Activated T-cell treated with anti-CD3 and anti-CD28 coated beads, Interleukin-2, amount 50 U/mL, for 72 hours (primary cell): ENCODE results near the gene DNMT1. TPM values are rescaled to one million over a fixed set of nuclear protein-coding genes. Genes with fewer than 3 reads are reported as not detected.
"Not testable (repeated sequence)": the region's sequence is repeated elsewhere in the genome, so short reads cannot be mapped to it uniquely, and the experiment has no call there.

Experiments used
- ATAC-seq, 2 donors: fragments of 150-1000 bp; cut with Tn5 transposase; replicated peaks in 1 of 2; 2 replicates each; pipeline ENCODE4 v1.10.0; 2021; ENCODE audit warnings: moderate library complexity in 2 of 2, mild to moderate bottlenecking in 1 of 2
- DNase-seq, 2 donors: peaks; one replicate each; pipeline ENCODE4 v3.0.0; 2021 to 2022; ENCODE audit warnings: mixed read lengths in 1 of 2
- H3K27ac Mint-ChIP-seq: one replicate; pipeline ENCODE4 v1.8.0; 2022; ENCODE audit warnings: mild to moderate bottlenecking, moderate library complexity, mixed read lengths
- H3K27me3 Mint-ChIP-seq: one replicate; pipeline ENCODE4 v1.8.0; 2022; ENCODE audit warnings: low read depth, mixed read lengths
- H3K36me3 Mint-ChIP-seq, 2 donors: one replicate each; pipeline ENCODE4 v1.8.0; 2022; ENCODE audit warnings: mixed read lengths in 2 of 2, mild to moderate bottlenecking in 1 of 2; ENCODE audit not compliant: insufficient read depth in 2 of 2
- H3K4me1 Mint-ChIP-seq: one replicate; pipeline ENCODE4 v1.8.0; 2022; ENCODE audit warnings: low read depth, mixed read lengths
- H3K4me3 Mint-ChIP-seq, 2 donors: one replicate each; pipeline ENCODE4 v1.8.0; 2022; ENCODE audit warnings: mild to moderate bottlenecking in 2 of 2, mixed read lengths in 2 of 2, moderate library complexity in 2 of 2
- H3K9me3 Mint-ChIP-seq, 2 donors: one replicate each; pipeline ENCODE4 v1.8.0; 2022; ENCODE audit warnings: mixed read lengths in 2 of 2
- total RNA-seq, 2 donors: library from RNA; stranded (reverse); gene quantifications; one replicate each; pipeline ENCODE4 v1.2.3, GENCODE V29; 2022

The DNMT1 gene
- 100 to 1,000 TPM; 294 to 304 TPM for total RNA-seq

DNA sequence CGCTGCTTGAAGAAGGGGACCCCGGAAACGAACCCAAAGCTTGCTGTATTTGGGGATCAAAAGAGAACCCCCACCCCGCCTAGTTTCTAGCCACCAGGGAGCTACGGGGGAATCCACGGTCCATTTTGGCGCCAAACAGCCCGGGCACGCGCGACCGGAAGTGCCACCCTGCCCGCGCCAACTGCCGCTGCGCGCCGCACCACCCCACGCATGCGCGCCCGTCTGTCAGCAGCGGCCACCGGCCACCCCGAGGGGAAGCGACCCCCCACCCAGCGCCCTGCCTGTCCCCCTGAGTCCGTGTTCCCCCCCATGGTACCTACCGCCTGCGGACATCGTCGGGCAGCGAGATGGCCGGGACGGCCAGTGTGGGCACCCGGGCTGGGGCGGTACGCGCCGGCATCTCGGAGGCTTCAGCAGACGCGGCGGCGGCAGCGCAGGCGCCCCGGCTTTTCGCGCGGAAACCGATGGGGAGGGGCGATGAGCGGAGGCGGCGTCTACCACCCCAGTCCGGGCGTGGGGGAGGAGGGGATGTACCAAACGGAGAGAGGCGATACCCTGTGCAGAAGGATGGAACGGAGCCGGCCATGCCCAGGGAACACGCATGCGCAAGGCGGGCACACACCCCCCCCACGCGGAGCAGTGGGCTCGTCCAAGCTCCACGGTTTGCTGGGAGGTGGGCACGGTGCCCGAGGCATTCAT lies at the start of gene DNMT1:
DNMT1 (minus strand) TSS at position 454 of the 699 bp plus-strand sequence; CDS start at position 400, 54 bp downstream.
- Mint-ChIP-seq H3K4me1 (peaks cover 60% of the 10 kb centered on the region), H3K27me3 (no peaks in the 10 kb centered on the region), H3K9me3 (no peaks in the 10 kb centered on the region), H3K4me3 (peak within 1 kb of the TSS; percentile 96 to 97), H3K36me3 (peaks cover 13 to 24% of the 10 kb centered on the region in 2 donors), H3K27ac (peak within 1 kb of the TSS; percentile 95)
- peak; percentile 99 for DNase-seq
- peak; percentile 96 for ATAC-seq

DNA sequence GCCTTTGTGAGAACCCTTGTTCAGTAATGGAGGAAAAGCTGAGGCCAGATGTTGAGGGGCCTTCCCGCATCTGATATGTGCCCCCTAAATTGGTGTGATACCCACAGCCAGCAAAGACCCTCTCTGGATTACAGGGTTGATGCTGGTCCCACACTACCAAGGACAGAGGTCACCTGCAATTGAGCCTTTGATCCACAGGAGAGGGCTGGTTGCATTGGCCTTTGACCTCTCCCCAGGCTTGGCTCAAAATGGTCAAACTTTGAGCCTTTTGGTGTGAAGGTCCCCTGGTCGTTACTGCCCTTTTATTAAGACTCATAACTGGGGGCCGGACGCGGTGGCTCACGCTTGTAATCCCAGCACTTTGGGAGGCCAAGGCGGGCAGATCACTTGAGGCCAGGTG lies 48.9 kb upstream of the DNMT1 start:
- no peak for DNase-seq
- no peak overlapping the region for H3K27ac Mint-ChIP-seq
- ATAC-seq, result no peak
- no peaks in the 10 kb centered on the region for H3K27me3 Mint-ChIP-seq
- H3K4me1 Mint-ChIP-seq, result peaks cover 11% of the 10 kb centered on the region
- H3K36me3 Mint-ChIP-seq, result no peaks in the 10 kb centered on the region
- H3K4me3 Mint-ChIP-seq, result no peak overlapping the region
- H3K9me3 Mint-ChIP-seq, result no peaks in the 10 kb centered on the region

DNA sequence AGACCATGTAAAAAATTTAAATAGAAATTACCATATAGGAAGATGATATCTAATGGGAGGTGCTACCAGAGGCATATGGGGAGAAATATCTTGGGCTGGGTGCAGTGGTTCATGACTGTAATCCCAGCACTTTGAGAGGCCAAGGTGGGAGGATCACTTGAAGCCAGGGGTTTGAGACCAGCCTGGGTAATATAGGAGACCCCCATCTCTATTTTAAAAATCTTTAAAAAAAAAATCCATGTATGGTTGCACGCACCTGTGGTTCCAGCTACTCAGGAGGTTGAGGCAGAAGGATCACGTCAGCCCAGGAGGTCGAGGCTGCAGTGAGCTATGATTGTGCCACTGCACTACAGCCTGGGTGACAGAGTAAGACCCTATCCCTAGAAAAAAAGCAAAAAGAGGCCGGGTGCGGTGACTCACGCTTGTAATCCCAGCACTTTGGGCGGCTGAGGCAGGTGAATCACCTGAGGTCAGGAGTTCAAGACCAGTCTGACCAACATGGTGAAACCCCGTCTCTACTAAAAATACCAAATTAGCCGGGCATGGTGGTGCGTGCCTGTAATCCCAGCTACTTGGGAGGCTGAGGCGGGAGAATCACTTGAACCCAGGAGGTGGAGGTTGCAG lies 47.2 kb upstream of the DNMT1 start:
- H3K36me3 Mint-ChIP-seq, H3K27ac Mint-ChIP-seq, H3K9me3 Mint-ChIP-seq, H3K27me3 Mint-ChIP-seq, H3K4me3 Mint-ChIP-seq, DNase-seq, ATAC-seq: not testable (repeated sequence)
- peaks cover 20% of the 10 kb centered on the region for H3K4me1 Mint-ChIP-seq

DNA sequence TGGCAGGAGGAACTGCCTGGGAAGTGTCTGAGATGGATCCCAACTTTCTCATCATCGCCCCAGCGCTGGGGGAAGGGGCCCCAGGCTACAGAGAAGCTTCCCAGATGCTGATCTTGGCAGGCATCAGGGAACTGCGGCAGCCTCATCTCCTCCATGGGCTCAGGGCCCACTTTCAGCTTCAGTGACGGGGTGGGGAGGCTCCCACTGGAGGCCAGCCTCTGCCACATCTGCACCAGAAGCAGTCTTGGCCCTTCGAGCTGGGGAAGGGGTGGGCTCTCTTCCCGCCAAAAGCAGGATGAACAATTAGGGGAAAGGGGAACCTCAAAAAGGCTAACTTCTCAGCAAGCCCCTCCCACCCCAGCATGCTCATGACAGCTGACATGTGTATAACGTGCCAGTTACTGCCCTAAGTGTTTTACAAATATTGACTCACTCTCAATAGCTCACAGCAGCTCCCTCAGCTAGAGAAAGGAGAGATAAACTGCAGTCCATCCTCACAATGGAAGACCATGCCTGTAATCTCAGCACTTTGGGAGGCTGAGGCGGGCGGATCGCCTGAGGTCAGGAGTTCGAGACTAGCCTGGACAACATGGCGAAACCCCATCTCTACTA lies 43.5 kb upstream of the DNMT1 start:
- ATAC-seq (no peak), DNase-seq (no peak)
- Mint-ChIP-seq H3K9me3 (no peaks in the 10 kb centered on the region), H3K27ac (peak overlapping the region; percentile 19), H3K36me3 (peaks cover 0 to 2% of the 10 kb centered on the region in 2 donors), H3K4me3 (peak overlapping the region; percentile 29 to 47), H3K27me3 (no peaks in the 10 kb centered on the region), H3K4me1 (peaks cover 33% of the 10 kb centered on the region)

DNA sequence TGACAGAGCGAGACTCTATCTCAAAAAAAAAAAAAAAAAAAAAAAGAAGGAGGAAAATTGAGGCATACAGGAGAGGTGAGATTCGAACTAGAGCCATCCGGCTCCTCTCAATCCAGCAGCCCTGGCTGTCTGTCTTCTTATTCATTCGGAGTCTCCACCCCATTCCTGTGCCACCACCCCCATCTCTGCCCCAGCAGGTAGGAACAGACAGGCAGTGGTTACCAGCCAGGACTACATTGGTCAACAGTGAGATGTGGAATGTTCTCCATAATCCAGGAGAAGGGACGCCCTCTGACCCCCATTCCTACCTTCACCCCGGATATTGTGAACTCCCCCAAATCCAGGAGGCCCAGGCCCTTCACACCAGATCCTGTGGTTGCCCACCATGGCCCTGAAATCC lies 42.9 kb upstream of the DNMT1 start:
- no peak overlapping the region for H3K27ac Mint-ChIP-seq

DNA sequence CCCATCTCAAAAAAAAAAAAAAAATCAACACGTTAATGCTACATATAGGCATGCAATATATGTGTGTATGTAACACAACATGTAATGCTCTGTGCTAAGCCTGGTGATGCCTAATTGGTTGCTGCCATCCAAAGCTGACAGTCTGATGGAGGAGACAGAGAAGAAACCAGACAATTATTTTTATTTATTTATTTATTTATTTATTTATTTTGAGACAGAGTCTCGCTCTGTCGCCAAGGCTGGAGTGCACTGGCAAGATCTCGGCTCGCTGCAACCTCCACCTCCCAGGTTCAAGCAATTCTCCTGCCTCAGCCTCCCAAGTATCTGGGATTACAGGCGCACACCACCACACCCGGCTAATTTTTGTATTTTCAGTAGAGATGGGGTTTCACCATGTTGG lies 40.7 kb upstream of the DNMT1 start:
- H3K36me3 Mint-ChIP-seq, H3K9me3 Mint-ChIP-seq, DNase-seq, H3K27me3 Mint-ChIP-seq, ATAC-seq: not testable (repeated sequence)
- peaks cover 37% of the 10 kb centered on the region for H3K4me1 Mint-ChIP-seq
- H3K4me3 Mint-ChIP-seq, result peak overlapping the region; percentile 98 to 100
- H3K27ac Mint-ChIP-seq, result peak overlapping the region; percentile 99

More for the DNA sequence above, 42.9 kb upstream of the DNMT1 start:
- DNase-seq, result no peak
- Mint-ChIP-seq H3K27me3 (no peaks in the 10 kb centered on the region), H3K36me3 (peaks cover 0 to 2% of the 10 kb centered on the region in 2 donors), H3K4me1 (peaks cover 33% of the 10 kb centered on the region), H3K4me3 (peak overlapping the region; percentile 29 to 47), H3K9me3 (no peaks in the 10 kb centered on the region)
- ATAC-seq, result no peak

DNA sequence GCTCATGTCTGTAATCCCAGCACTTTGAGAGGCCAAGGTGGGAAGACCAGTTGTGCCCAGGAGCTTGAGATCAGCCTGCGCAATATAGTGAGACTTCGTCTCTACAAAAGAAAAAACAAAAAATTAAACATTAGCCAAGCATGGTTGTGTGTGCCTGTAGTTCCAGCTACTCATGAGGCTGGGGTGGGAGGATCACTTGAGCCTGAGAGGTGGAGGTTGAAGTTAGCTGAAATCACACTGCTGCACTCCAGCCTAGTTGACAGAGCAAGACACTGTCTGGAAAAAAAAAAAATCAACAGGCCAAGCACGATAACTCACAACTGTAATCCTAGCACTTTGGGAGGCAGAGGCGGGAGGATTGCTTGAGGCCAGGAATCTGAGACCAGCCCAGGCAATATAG lies 40.2 kb upstream of the DNMT1 start:
- peak overlapping the region in 1 of 2 donors; percentile 100 for H3K4me3 Mint-ChIP-seq
- peaks cover 37% of the 10 kb centered on the region for H3K4me1 Mint-ChIP-seq
- H3K9me3 Mint-ChIP-seq, result no peaks in the 10 kb centered on the region
- peaks cover 0 to 2% of the 10 kb centered on the region in 2 donors for H3K36me3 Mint-ChIP-seq
- ATAC-seq (no peak), DNase-seq (no peak)
- H3K27me3 Mint-ChIP-seq, result no peaks in the 10 kb centered on the region
- H3K27ac Mint-ChIP-seq, result no peak overlapping the region

DNA sequence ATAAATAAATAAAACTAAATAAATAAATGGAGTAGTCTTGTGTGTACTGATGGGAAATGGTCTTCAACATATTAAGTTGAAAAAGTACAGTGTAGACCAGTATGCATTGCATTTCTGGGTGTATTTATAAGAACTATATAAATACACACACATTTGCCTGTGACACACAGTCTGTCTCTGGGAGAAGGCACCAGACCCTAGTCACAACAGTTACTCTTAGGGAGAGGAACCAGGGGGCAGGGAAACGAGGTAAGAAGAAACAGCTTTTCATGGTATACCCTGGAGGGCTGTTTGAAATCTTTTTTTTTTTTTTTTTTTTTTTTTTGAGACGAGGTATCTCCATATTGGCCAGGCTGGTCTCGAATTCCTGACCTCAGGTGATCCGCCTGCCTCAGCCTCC lies 39.2 kb upstream of the DNMT1 start:
- ATAC-seq (no peak), DNase-seq (no peak)
- no peaks in the 10 kb centered on the region for H3K9me3 Mint-ChIP-seq
- peaks cover 39% of the 10 kb centered on the region for H3K4me1 Mint-ChIP-seq
- H3K36me3 Mint-ChIP-seq, result peaks cover 0 to 2% of the 10 kb centered on the region in 2 donors
- no peak overlapping the region for H3K4me3 Mint-ChIP-seq
- no peak overlapping the region for H3K27ac Mint-ChIP-seq
- no peaks in the 10 kb centered on the region for H3K27me3 Mint-ChIP-seq

DNA sequence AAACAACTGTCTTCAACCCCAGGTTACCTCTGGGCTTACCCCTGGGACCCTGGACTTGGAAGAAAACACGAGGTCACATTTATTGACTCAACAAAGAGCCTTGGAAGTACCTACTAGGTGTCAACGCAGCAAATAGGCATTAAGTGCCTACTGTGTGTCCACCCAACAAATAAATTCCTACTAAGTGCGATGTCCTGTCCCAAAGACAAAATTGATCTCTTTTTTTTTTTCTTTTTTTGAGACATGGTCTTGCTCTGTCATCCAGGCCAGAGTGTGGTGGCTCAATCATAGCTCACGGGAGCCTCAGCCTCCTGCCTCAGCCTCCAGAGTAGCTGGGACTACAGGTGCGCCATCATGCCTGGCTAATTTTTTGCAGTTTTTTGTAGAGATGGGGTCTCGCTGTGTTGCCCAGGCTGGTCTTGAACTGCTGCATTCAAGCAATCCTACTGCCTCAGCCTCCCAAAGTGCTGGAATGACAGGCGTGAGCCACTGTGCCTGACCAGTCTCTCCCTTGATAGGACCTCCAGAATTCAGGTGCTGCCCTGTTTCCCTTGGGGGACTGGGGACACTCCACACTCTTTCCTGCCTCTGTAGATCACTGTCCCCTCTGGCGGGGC lies 37.0 kb upstream of the DNMT1 start:
- Mint-ChIP-seq H3K36me3 (peaks cover 0 to 2% of the 10 kb centered on the region in 2 donors), H3K27me3 (no peaks in the 10 kb centered on the region), H3K4me3 (peak overlapping the region; percentile 93), H3K9me3 (no peaks in the 10 kb centered on the region), H3K27ac (no peak overlapping the region), H3K4me1 (peaks cover 31% of the 10 kb centered on the region)
- ATAC-seq (no peak), DNase-seq (no peak)

DNA sequence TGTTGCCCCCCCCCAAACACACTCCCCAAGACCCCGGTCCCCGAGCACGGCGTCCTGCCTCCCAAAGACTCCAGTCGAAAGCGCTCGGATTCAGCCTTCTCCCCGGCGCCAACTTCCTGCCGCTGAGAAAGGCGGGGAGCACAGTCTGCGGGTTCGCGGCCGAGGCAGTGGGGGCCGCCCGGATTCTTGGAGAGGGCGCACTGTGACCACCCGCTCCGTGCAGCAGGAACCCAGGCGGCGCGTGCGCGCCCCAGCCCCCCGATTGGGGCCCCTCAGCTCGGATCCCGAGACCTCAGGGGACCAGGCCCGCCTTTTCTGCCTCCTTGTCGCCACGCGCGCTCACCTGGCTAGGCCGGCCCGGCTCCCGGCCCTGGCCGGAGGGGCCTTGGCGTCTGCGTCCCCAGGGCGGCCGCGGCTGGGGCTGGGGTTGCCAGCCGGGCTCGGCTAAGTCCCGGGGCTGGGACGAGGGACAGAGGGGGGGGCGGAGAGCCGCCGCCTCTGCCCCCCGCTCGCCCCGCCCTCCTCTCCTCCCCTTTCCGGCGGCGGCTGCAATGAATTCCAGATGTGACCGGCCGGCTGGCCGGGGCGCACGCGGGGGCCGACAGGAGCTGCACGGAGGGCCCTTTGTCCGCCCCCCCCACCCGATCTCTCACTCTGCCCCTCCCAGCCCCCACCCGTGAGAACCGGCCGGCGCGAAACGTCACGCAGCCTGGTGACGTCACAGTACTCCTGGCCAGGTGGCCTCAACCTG lies 36.3 kb upstream of the DNMT1 start, which contains the start of gene S1PR2:
S1PR2 (minus strand) TSS at position 471 of the 751 bp plus-strand sequence. CDS start 6,426 bp downstream, outside the sequence.
- Mint-ChIP-seq H3K9me3 (no peaks in the 10 kb centered on the region), H3K36me3 (no peaks in the 10 kb centered on the region), H3K27me3 (no peaks in the 10 kb centered on the region), H3K4me3 (peak within 1 kb of the TSS; percentile 93), H3K4me1 (peaks cover 24% of the 10 kb centered on the region), H3K27ac (peak within 1 kb of the TSS; percentile 42)
- peak; percentile 75 to 79 for DNase-seq
- ATAC-seq, result peak; percentile 70 to 74

DNA sequence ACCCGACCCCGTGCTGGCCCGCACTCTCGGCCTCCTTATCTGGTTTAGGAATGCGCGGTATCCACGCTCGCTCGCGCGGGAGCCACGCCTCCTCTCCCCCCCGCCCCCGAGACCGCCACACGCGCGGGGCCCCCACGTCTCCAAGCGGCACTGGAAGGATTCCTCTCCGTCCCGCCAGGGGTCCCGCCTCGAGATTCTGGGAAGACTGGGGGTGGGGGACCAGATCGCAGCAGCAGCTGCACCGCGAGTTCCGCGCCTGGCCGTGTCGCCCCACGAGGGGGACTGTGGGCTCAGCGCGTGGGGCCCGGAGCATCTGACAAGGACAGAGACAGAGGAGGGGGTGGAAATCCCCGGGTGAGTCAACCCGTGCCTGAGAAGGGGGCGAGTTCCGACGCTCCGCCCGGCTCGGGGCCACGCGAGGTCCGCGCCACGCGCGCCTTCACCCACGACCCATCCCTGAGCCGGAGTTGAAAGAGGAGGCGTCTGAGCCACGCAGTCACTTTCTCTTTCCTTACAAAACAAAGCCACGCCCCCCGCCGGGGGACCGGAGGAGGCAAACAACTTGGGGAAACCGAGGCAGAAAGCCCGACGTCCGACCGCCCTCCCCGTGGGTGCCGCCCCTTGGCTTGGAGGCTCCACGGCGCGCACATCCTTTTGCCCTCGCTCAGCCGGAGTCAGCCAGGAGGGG lies 35.6 kb upstream of the DNMT1 start:
- H3K4me3 Mint-ChIP-seq, result peak overlapping the region; percentile 93
- no peaks in the 10 kb centered on the region for H3K9me3 Mint-ChIP-seq
- H3K27ac Mint-ChIP-seq, result peak overlapping the region; percentile 42
- ATAC-seq, result peak; percentile 71 to 73
- H3K36me3 Mint-ChIP-seq, result no peaks in the 10 kb centered on the region
- H3K4me1 Mint-ChIP-seq, result peaks cover 21% of the 10 kb centered on the region
- H3K27me3 Mint-ChIP-seq, result no peaks in the 10 kb centered on the region
- DNase-seq, result peak; percentile 68 to 69

DNA sequence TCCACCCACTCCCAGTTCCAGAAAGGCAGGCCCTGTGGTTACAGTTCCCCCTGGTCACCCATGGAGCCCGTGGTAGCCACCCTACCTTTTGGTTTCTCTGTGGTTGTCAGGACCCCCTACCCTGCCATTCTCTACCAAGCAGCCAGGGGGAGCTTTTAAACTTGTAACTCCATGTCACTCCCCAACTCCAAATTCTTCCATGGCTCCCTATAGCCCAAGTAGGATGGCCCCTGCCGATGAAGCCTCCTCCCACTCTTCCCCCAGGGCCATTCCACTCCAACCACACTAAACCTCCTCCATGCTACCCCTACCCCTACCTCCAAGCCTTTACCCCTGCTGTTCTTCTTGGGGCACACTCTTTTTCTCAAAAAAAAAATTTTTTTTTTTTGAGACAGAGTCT lies 34.2 kb upstream of the DNMT1 start:
- H3K4me3 Mint-ChIP-seq, result peak overlapping the region; percentile 40 to 76
- no peaks in the 10 kb centered on the region for H3K36me3 Mint-ChIP-seq
- no peaks in the 10 kb centered on the region for H3K9me3 Mint-ChIP-seq
- no peaks in the 10 kb centered on the region for H3K27me3 Mint-ChIP-seq
- H3K4me1 Mint-ChIP-seq, result peaks cover 21% of the 10 kb centered on the region
- H3K27ac Mint-ChIP-seq, result peak overlapping the region; percentile 73
- peak; percentile 40 to 47 for DNase-seq
- ATAC-seq, result no peak
